Umbilical cord (tissue), 2 donors: ENCODE data around the gene CFAP61. TPM values are rescaled to one million over a fixed set of nuclear protein-coding genes. Genes with fewer than 3 reads are reported as not detected.
"Not testable (repeated sequence)": the region's sequence is repeated elsewhere in the genome, so short reads cannot be mapped to it uniquely, and the experiment has no call there.

Experiments used
- DNase-seq: peaks from one replicate; pipeline ENCODE4 v3.0.0-alpha.2; 2015; ENCODE audit warnings: low spot score
- total RNA-seq: library from RNA; depleted of rRNA; stranded (reverse); fragments of >200 nt; gene quantifications from one replicate; pipeline ENCODE4 v1.2.3, GENCODE V29; 2014; ENCODE audit warnings: low replicate concordance; ENCODE audit not compliant: insufficient read depth

CFAP61 gene
- total RNA-seq, 1 donor from 2014 or later: 2.4 TPM

DNA sequence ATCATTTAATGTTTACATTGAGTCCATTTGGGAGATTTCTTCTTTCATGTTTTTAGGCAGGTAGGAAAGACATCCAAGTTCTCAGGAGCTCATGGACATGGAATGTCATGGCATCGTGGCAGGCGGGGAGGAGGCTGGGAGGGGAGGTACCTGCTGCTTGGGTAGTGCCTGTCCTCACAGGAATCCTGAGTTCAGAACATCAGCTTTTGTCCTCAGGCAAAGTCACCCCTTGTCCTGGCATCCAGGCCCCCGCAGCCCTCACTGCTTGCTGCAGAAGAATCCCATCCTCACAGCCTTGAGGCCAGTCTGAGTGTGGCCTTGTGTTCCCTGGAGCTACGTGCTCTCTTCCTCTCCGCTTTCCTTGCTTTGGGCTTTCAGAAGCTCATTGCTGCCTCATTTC, 157.4 kb downstream of the CFAP61 start:
- DNase-seq: no peak

DNA sequence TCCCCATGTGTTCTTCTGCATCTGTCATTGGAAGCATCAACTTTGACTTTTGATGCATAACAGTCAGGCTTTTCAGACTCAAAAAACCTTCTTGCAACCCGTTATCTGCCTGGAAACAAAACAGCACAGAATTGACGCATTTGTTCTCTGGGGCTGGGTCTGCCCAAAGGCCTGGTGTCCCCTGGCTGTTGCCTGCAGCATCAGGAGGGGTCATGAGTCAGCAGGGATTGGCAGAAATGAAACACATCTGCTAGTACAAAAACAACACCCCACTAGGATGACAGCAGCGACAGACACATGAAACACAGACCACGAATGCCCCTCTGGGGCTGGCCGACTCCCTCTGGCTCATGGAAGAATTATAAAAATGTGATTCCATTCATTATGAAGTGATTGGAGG, 158.0 kb downstream of the CFAP61 start:
- DNase-seq: no peak

DNA sequence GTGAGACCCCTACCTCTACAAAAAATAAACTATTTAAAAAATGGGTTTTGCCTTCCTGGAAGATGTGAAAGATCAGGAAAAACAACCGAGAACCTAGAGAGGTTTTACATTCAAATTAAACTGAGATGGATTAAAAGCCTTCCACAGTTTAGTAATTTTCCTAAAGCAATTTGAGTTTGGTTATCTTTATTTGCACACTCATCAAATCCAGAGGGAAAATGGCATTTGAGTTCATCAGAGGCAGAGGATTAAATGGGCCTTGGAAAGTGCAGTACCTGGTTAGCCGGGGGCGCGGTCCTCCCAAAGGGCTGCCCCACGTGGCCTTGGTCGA, 158.6 kb downstream of the CFAP61 start:
- DNase-seq: no peak

DNA sequence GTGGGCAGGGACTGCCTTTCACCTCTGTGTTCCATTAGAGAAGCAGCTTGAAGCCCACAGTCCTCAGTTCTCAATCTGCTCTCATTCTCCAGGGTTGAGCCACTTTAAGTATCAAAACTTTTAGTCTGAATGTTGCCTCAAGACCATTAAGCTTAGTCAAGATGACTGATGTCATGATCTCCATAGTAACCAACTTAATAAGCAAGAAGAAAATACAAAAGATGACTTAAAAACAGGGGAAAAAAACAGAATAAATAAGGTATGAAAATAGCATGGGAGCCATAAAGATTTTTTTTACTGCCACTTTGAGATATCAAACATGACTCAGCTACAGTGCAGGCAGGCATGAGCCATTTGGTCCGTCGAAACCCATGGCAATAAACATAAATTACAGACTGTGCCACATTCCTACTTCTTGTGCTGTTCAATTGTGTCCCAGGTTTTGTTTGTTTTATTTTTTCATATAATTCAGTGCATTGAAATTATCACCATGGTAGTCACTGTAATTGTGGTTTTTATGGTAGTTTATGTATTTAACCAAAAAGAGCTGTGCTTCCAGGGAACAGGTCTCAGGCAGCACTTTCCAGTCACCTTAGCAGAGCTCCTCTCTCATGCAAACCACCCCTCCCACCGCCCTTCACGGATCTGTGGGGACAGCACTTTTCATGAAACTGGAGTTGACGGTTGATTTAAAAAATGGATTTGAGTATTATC, 159.1 kb downstream of the CFAP61 start:
- DNase-seq: peak; percentile 11

- DNase-seq: no peak
Measured at GRCh38 chr20:20211988-20212518, 159.7 kb downstream of the CFAP61 start.

- no peak for DNase-seq
Measured at GRCh38 chr20:20212675-20213096, 160.4 kb downstream of the CFAP61 start.

DNA sequence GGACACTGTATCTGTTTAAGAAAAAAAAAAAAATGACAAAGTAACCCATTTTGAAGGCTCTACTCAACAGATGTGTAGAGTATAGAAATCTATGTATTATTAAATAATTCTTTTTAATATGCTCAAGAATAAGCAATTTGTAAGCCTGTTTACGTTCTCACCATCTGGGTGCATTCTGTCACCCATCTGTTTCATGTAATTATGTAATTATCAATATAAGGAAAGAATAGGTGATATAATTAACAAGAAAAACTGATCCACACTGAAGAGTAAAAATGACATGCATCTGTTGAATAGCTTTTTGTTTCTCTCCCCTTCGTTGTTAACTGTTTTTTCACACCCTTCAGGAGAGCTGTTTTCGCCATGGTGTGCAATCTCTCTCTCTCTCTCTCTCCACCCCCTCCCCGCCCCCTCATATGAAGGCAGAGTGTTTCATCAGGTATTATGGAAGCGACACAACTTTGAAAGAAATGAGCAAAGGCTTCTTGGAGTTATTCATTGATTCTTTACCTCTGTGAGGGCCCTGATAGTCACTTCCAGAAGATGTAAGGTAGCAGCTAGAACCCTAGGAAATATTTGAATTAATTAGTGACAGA, 161.3 kb downstream of the CFAP61 start:
- no peak for DNase-seq

DNA sequence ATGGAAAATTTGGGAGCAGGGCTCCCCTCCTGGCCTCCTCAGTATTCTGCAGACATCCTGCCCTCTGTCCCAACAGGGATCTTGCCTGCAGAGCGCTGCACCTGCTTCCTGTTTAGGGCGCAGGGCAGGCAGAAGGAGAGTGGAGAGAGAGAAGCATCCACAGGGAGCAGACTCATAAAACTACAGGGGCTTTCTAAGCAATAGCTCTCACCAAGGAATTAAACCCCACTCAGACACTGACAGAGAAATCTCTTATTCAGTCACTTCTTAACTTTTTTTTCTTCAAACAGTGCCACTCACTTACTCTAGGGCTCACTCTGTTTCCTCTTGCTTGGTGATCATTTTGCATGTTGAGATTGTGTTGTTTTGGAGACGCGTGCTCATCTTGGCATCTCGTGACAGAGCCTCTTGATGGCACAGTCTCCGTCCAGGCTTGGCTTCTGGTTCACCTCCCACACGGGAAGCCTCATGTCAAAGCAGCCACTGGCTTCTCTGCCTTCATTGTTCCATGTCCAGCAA, 162.5 kb downstream of the CFAP61 start:
- no peak for DNase-seq

DNA sequence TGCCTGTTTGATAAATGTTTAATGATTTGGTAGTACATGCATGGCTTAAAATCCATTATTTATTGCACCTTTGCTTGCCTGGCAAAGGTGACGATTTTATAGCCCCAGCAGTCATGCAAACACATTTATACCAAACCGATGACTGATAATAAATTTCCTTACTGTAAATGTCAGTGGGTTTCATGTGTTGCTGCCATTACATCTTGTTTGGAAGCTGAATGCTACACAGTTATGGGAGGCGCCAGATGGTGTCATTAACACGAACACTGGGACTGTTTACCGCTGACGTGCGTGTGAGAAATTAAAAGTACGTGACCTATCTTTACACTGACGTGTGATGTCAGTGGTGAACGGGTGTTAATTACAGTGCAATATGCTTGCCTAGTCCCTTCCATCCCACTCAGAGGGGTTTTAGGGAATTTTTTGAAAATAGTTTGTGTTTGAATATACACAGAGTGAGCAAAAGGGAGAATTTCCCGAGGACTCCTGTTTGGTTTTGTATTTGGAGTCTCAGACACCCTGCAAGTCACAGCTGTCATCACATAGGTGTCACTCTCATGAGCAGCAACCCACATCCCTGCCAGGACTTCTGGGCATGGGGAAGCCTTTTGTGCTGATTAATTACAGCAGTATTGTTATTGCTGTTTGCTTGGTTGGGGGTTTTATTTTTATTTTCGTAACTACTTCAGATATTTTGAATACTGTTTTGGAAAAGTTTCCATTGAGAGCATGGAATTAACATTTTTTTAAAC, 163.8 kb downstream of the CFAP61 start:
- no peak for DNase-seq

- no peak for DNase-seq
Measured at GRCh38 chr20:20216941-20217340, 164.6 kb downstream of the CFAP61 start.

- no peak for DNase-seq
Measured at GRCh38 chr20:20217621-20218020, 165.3 kb downstream of the CFAP61 start.

DNA sequence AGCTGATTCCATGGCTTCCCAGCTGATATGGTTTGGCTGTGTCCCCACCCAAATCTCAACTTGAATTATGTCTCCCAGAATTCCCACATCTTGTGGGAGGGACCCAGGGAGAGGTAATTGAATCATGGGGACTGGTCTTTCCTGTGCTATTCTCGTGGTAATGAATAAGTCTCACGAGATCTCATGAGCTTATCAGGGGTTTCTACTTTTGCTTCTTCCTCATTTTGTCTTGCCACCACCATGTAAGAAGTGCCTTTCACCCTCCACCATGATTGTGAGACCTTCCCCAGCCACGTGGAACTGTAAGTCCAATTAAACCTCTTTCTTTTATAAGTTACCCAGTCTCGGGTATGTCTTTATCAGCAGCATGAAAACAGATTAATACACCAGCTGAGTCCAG, 165.8 kb downstream of the CFAP61 start:
- DNase-seq: not testable (repeated sequence)

DNA sequence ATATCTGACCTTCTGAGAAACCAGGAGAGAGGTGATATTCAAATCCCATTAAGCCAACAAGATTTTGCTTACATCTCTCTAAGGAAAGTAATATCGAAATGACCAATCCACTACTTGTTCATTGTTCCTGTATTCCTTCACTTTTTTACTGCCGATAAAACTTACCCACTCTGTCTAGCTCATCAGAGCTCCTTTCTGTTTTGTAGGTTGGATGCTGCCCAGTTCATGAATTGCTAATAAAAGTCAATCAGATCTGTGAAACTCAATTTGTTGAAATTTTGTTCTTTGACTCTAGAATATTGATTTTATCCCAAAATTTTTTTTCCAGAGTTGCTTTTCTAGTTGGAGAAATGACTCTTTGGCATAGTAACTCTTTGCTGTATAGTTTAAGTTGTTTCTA, 166.7 kb downstream of the CFAP61 start:
- no peak for DNase-seq

- no peak for DNase-seq
Measured at GRCh38 chr20:20220134-20220533, 167.8 kb downstream of the CFAP61 start.

DNA sequence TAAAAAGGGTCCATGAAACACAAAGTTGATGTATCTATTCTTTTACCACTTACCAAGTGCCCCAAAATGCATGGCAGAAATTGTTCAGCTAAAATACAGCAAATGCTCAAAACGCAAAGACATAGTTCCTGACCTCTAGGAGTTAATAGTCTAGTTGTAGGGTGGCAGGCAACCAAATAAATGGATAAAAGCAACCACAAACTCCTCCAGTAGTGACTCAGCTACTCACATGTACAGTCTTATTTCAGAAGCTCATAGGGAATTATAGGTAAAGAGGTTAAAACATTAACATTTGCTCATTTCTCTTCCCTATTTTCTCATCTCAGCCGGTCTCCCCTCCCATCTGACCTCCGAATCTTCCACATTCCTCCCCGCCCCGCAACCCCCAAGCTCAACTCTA, 171.6 kb downstream of the CFAP61 start:
- no peak for DNase-seq

DNA sequence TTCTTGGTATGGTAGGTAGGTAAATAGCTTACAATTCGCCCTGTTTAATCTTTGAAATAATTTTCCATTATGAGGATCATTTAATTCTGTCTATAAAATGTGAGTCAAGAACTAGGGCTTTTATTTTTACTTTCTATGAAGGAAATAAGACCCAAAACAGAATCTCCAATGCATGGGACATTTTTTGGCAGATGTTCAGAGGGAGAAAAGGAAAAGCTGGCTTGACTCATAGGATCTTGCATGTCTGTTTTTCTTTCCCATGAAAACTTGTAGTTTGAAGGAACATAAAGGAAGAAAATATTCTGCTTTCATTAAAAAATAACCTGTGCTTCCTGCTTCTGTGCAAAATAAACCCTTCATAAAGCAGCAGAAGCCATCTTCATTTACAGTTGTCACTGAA, 172.5 kb downstream of the CFAP61 start:
- DNase-seq: peak; percentile 76

GRCh38 chr20:20225325-20226043, 173.2 kb downstream of the CFAP61 start:
- no peak for DNase-seq

DNA sequence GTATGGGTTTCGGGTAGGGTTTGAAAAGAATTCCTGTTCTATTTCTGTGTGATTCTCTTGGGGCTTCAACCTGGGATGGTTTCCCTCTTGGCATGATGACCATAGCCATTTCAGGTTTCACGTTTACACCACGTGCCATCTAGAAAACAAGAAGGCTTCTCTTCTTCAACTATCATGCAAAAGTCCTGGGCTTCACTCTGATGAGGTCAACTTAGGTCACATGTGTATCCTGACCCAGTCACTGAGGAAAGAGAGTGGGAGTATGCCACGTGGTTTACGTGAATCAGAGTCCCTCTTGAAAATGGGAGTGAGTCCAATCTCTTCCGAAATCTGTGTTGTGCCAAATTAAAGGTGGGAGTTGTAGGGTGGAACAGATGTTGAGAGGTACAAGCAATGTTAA, 174.2 kb downstream of the CFAP61 start:
- no peak for DNase-seq

GRCh38 chr20:20227013-20227571, 174.8 kb downstream of the CFAP61 start:
- DNase-seq: no peak

DNA sequence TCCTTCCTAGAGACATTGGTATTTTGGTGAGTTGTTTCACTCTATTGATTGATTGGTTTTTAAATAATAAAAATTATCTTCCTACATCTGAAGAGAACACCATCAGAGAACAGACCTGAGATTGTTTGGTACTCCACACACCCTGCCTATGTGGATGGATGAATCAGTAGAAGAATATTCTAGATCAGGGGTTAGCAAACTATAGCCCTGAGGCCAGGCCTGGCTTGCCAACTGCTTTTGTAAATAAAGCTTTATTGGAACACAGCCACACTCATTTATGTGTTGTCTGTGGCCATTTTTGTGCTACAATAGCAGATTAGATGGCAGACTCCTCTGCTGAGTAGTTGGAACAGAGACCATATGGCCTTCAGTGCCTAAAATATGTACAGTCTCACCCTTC, 176.0 kb downstream of the CFAP61 start:
- no peak for DNase-seq

GRCh38 chr20:20229595-20229994, 177.3 kb downstream of the CFAP61 start:
- no peak for DNase-seq

DNA sequence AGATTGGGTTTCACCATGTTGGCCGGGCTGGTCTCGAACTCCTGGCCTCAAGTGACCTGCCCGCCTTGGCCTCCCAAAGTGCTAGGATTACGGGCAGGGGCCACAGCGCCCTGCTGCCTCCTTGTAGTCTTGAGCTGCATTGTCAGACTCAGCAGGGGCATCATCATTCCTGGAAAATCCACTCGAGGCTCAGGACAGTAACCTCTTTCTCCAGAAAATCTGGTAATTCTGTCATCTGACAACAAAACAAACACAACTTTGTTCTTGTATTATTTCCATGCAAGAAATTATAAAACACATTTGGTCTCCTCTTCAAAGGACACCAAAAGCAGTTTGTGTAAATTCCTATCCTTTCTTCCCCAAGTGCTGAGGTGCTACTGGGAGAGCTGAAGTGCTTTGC, 178.4 kb downstream of the CFAP61 start:
- no peak for DNase-seq
